Duodenal mucosa (tissue), 2 donors: Measurements from ENCODE around the gene ABCG2.

Source experiments
- H3K27ac ChIP-seq: one replicate; pipeline ENCODE4 v1.7.0; 2013; ENCODE audit warnings: low read depth, low read length
- H3K27me3 ChIP-seq, 2 donors: one replicate each; pipeline ENCODE4 v1.7.0; 2013; ENCODE audit warnings: low read length in 2 of 2, control low read depth in 1 of 2; ENCODE audit not compliant: insufficient read depth in 2 of 2, control insufficient read depth in 1 of 2
- H3K36me3 ChIP-seq, 2 donors: one replicate each; pipeline ENCODE4 v1.7.0; 2013; ENCODE audit warnings: low read length in 2 of 2, control low read depth in 1 of 2; ENCODE audit not compliant: insufficient read depth in 2 of 2, control insufficient read depth in 1 of 2
- H3K4me1 ChIP-seq, 2 donors: one replicate each; pipeline ENCODE4 v1.7.0; 2013; ENCODE audit warnings: low read length in 2 of 2, control low read depth in 1 of 2; ENCODE audit not compliant: insufficient read depth in 2 of 2, control insufficient read depth in 1 of 2
- H3K4me3 ChIP-seq, 2 donors: one replicate each; pipeline ENCODE4 v1.7.0; 2013; ENCODE audit warnings: low read length in 2 of 2, low read depth in 1 of 2
- H3K9ac ChIP-seq, 2 donors: one replicate each; pipeline ENCODE4 v1.7.0; 2013; ENCODE audit warnings: low read length in 2 of 2, low read depth in 1 of 2
- H3K9me3 ChIP-seq, 2 donors: one replicate each; pipeline ENCODE4 v1.7.0; 2013; ENCODE audit warnings: low read length in 2 of 2, control low read depth in 1 of 2; ENCODE audit not compliant: control insufficient read depth in 1 of 2

The ABCG2 gene

GRCh38 chr4:88060431-88060830 is 98.0 kb downstream of the ABCG2 start:
- H3K27me3 ChIP-seq: no peaks in the 10 kb centered on the region
- H3K4me1 ChIP-seq: peaks cover 22 to 28% of the 10 kb centered on the region in 2 donors
- H3K36me3 ChIP-seq: peaks cover 0 to 7% of the 10 kb centered on the region in 2 donors
- no peak overlapping the region for H3K4me3 ChIP-seq
- no peak overlapping the region for H3K9ac ChIP-seq
- H3K27ac ChIP-seq: no peak overlapping the region
- no peaks in the 10 kb centered on the region for H3K9me3 ChIP-seq

- no peak overlapping the region for H3K27ac ChIP-seq
- H3K36me3 ChIP-seq: peaks cover 0 to 2% of the 10 kb centered on the region in 2 donors
- no peaks in the 10 kb centered on the region for H3K9me3 ChIP-seq
- no peak overlapping the region for H3K9ac ChIP-seq
- no peak overlapping the region for H3K4me3 ChIP-seq
- peaks cover 22 to 28% of the 10 kb centered on the region in 2 donors for H3K4me1 ChIP-seq
- H3K27me3 ChIP-seq: no peaks in the 10 kb centered on the region
Observed at GRCh38 chr4:88059766-88060165, 98.7 kb downstream of the ABCG2 start.

- H3K9ac ChIP-seq: no peak overlapping the region
- peaks cover 19 to 28% of the 10 kb centered on the region in 2 donors for H3K4me1 ChIP-seq
- peaks cover 0 to 3% of the 10 kb centered on the region in 2 donors for H3K36me3 ChIP-seq
- no peak overlapping the region for H3K4me3 ChIP-seq
- no peaks in the 10 kb centered on the region for H3K9me3 ChIP-seq
- no peak overlapping the region for H3K27ac ChIP-seq
- no peaks in the 10 kb centered on the region for H3K27me3 ChIP-seq
Observed at GRCh38 chr4:88058295-88058694, 100.1 kb downstream of the ABCG2 start.

GRCh38 chr4:88054901-88055300 is 103.5 kb downstream of the ABCG2 start:
- H3K4me3 ChIP-seq: no peak overlapping the region
- no peaks in the 10 kb centered on the region for H3K27me3 ChIP-seq
- peaks cover 6 to 9% of the 10 kb centered on the region in 2 donors for H3K36me3 ChIP-seq
- H3K4me1 ChIP-seq: peaks cover 8 to 12% of the 10 kb centered on the region in 2 donors
- H3K9ac ChIP-seq: no peak overlapping the region
- H3K27ac ChIP-seq: no peak overlapping the region
- no peaks in the 10 kb centered on the region for H3K9me3 ChIP-seq

- Histone ChIP-seq H3K36me3 (peaks cover 6 to 9% of the 10 kb centered on the region in 2 donors), H3K27ac (no peak overlapping the region), H3K9me3 (no peaks in the 10 kb centered on the region), H3K4me1 (peaks cover 2 to 6% of the 10 kb centered on the region in 2 donors), H3K4me3 (no peak overlapping the region), H3K27me3 (no peaks in the 10 kb centered on the region), H3K9ac (no peak overlapping the region)
Observed at GRCh38 chr4:88054229-88054628, 104.2 kb downstream of the ABCG2 start.

GRCh38 chr4:88045021-88045420 is 113.4 kb downstream of the ABCG2 start:
- Histone ChIP-seq H3K27ac (no peak overlapping the region), H3K36me3 (peaks cover 12 to 36% of the 10 kb centered on the region in 2 donors), H3K4me3 (no peak overlapping the region), H3K9me3 (no peaks in the 10 kb centered on the region), H3K27me3 (no peaks in the 10 kb centered on the region), H3K4me1 (peaks cover 5 to 15% of the 10 kb centered on the region in 2 donors), H3K9ac (no peak overlapping the region)

GRCh38 chr4:88043586-88044340 is 114.7 kb downstream of the ABCG2 start:
- H3K27ac ChIP-seq: no peak overlapping the region
- H3K4me1 ChIP-seq: peaks cover 5 to 15% of the 10 kb centered on the region in 2 donors

GRCh38 chr4:88043001-88043400 is 115.4 kb downstream of the ABCG2 start:
- Histone ChIP-seq H3K9me3 (no peaks in the 10 kb centered on the region), H3K4me1 (peaks cover 5 to 15% of the 10 kb centered on the region in 2 donors), H3K27me3 (no peaks in the 10 kb centered on the region), H3K27ac (no peak overlapping the region), H3K4me3 (no peak overlapping the region), H3K36me3 (peaks cover 14 to 51% of the 10 kb centered on the region in 2 donors), H3K9ac (no peak overlapping the region)

More at GRCh38 chr4:88043586-88044340, 114.7 kb downstream of the ABCG2 start:
- Histone ChIP-seq H3K36me3 (peaks cover 14 to 47% of the 10 kb centered on the region in 2 donors), H3K27me3 (no peaks in the 10 kb centered on the region), H3K9me3 (no peaks in the 10 kb centered on the region), H3K9ac (no peak overlapping the region), H3K4me3 (no peak overlapping the region)

GRCh38 chr4:88041626-88042025 is 116.8 kb downstream of the ABCG2 start:
- no peak overlapping the region for H3K27ac ChIP-seq
- H3K4me3 ChIP-seq: no peak overlapping the region
- no peaks in the 10 kb centered on the region for H3K27me3 ChIP-seq
- H3K9me3 ChIP-seq: no peaks in the 10 kb centered on the region
- peaks cover 5 to 15% of the 10 kb centered on the region in 2 donors for H3K4me1 ChIP-seq
- peaks cover 14 to 54% of the 10 kb centered on the region in 2 donors for H3K36me3 ChIP-seq
- no peak overlapping the region for H3K9ac ChIP-seq

- H3K9ac ChIP-seq: no peak overlapping the region
- no peaks in the 10 kb centered on the region for H3K27me3 ChIP-seq
- H3K27ac ChIP-seq: no peak overlapping the region
- peaks cover 14 to 62% of the 10 kb centered on the region in 2 donors for H3K36me3 ChIP-seq
- H3K4me3 ChIP-seq: no peak overlapping the region
- H3K4me1 ChIP-seq: peaks cover 5 to 15% of the 10 kb centered on the region in 2 donors
- no peaks in the 10 kb centered on the region for H3K9me3 ChIP-seq
Observed at GRCh38 chr4:88040707-88041106, 117.7 kb downstream of the ABCG2 start.
